Measurements from ENCODE around the gene PSMB3. TPM values are rescaled to one million over a fixed set of nuclear protein-coding genes. Genes with fewer than 3 reads are reported as not detected.
"Not testable (repeated sequence)": the region's sequence is repeated elsewhere in the genome, so short reads cannot be mapped to it uniquely, and the experiment has no call there.

PSMB3 gene
- total and polyA plus RNA-seq, 5 donors from 2014 or later: 107 to 589 (median 492) TPM

DNA sequence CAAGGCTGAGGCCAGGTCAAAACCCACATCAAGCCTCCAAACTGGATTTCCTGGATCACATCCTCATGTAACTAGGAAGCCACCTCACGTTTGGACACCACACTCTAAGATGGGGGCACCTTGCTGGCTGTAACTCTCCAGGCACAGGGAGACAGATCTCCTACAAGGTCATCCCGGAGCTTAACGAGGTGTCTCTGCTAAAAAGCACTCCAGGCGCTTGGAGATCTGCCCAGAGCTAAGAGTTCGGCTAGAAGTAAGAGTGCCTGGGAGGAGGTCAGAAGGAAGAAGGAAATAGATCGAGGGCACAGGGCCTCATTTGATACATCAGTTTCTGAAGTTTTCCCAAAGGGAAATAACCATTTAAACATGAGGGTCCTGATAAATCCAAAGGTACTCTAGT is 15.9 kb downstream of the PSMB3 start:
- Histone ChIP-seq H3K9me3 (ENCODE audit: control insufficient read depth in 2 of 2, low read length in 2 of 2) (no peaks in the 10 kb centered on the region), H3K4me3 (ENCODE audit: low read depth, low read length) (no peak overlapping the region), H3K27ac (ENCODE audit: insufficient read depth, low read length, poor library complexity, severe bottlenecking) (no peak overlapping the region), H3K27me3 (ENCODE audit: control insufficient read depth, insufficient read depth, low read length) (no peaks in the 10 kb centered on the region), H3K36me3 (ENCODE audit: control insufficient read depth, insufficient read depth, low read length) (peaks cover 93% of the 10 kb centered on the region), H3K4me1 (ENCODE audit: control insufficient read depth, insufficient read depth, low read length, poor library complexity, severe bottlenecking) (no peaks in the 10 kb centered on the region)
- H3K9me3 Mint-ChIP-seq: no peaks in the 10 kb centered on the region
- DNase-seq (no peak), ATAC-seq (ENCODE audit: low read depth in 2 of 2) (no peak)
- H3K4me3 Mint-ChIP-seq: no peak overlapping the region
- H3K27me3 Mint-ChIP-seq: no peaks in the 10 kb centered on the region
- H3K27ac Mint-ChIP-seq: peak overlapping the region in 2 of 3 donors; percentile 8 to 32
- H3K4me1 Mint-ChIP-seq: peaks cover 0 to 7% (median 3%) of the 10 kb centered on the region in 4 donors
- peaks cover 49% of the 10 kb centered on the region for H3K36me3 Mint-ChIP-seq

DNA sequence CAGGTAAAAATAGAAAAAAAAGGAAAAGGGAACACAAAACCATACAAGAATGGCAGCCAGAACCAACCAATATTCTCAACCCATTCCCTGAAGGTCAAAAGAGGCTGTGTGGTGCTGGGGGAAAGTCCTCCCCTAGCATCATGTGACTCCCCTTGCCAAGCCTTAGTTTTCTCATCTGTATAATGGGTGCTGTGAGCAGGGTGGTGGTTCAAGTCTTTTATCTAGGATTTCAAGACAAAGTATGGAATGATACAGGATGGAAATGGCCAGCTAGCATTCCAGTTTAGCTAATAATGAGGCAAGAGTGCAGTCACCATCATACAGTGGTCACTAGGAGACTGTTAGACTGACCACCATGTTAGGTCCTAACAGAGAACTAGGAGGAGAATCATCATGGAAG is 20.7 kb downstream of the PSMB3 start:
- H3K27me3 Mint-ChIP-seq: no peaks in the 10 kb centered on the region
- no peaks in the 10 kb centered on the region for H3K9me3 Mint-ChIP-seq
- no peak for DNase-seq
- Histone ChIP-seq H3K4me3 (ENCODE audit: low read depth, low read length) (no peak overlapping the region), H3K9me3 (ENCODE audit: control insufficient read depth in 2 of 2, low read length in 2 of 2) (no peaks in the 10 kb centered on the region), H3K36me3 (ENCODE audit: control insufficient read depth, insufficient read depth, low read length) (peaks cover 82% of the 10 kb centered on the region), H3K27me3 (ENCODE audit: control insufficient read depth, insufficient read depth, low read length) (no peaks in the 10 kb centered on the region), H3K4me1 (ENCODE audit: control insufficient read depth, insufficient read depth, low read length, poor library complexity, severe bottlenecking) (no peaks in the 10 kb centered on the region), H3K27ac (ENCODE audit: insufficient read depth, low read length, poor library complexity, severe bottlenecking) (no peak overlapping the region)
- peak overlapping the region in 1 of 3 donors; percentile 60 for H3K27ac Mint-ChIP-seq
- no peak for ATAC-seq (ENCODE audit: low read depth in 2 of 2)
- no peak overlapping the region for H3K4me3 Mint-ChIP-seq
- H3K36me3 Mint-ChIP-seq: peaks cover 45% of the 10 kb centered on the region
- no peaks in the 10 kb centered on the region for H3K4me1 Mint-ChIP-seq

DNA sequence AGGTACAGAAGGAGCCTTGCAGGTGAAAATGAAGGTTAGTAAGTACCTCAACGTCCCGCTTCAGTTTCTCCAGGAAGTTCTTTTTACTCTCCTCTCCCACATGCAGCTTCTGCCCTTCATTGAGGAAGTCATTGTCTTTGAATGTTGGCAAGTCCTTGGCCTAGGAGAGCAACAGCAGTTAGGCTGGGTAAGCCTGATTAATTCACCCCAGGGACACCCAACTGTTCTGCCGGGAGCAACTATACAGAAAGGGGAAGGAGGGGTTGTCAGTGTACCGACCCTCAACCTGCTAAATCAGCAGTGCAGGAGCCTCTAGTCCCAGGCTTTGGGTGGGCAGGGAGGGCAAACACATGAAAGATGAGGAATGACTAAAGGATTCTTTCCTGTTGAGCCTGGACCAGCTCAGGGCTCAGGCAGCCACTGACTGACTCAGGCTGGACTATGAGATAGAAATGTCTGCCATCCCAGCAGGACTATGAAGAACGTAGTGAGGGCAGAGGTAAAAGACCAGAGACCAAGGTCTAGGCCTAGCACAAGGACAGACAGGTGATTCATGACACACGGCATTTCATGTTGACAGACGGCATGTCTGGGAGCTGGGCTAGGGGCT is 25.2 kb downstream of the PSMB3 start:
- Mint-ChIP-seq H3K27me3 (no peaks in the 10 kb centered on the region), H3K4me3 (no peak overlapping the region), H3K4me1 (peaks cover 0 to 4% (median 0%) of the 10 kb centered on the region in 4 donors), H3K36me3 (peaks cover 46% of the 10 kb centered on the region), H3K9me3 (no peaks in the 10 kb centered on the region), H3K27ac (peak overlapping the region in 1 of 3 donors; percentile 80)
- ATAC-seq (ENCODE audit: low read depth in 2 of 2): no peak
- H3K36me3 ChIP-seq (ENCODE audit: control insufficient read depth, insufficient read depth, low read length): peaks cover 84% of the 10 kb centered on the region
- no peaks in the 10 kb centered on the region for H3K9me3 ChIP-seq (ENCODE audit: control insufficient read depth in 2 of 2, low read length in 2 of 2)
- DNase-seq: no peak
- no peaks in the 10 kb centered on the region for H3K4me1 ChIP-seq (ENCODE audit: control insufficient read depth, insufficient read depth, low read length, poor library complexity, severe bottlenecking)
- no peak overlapping the region for H3K4me3 ChIP-seq (ENCODE audit: low read depth, low read length)
- H3K27me3 ChIP-seq (ENCODE audit: control insufficient read depth, insufficient read depth, low read length): no peaks in the 10 kb centered on the region
- H3K27ac ChIP-seq (ENCODE audit: insufficient read depth, low read length, poor library complexity, severe bottlenecking): no peak overlapping the region

DNA sequence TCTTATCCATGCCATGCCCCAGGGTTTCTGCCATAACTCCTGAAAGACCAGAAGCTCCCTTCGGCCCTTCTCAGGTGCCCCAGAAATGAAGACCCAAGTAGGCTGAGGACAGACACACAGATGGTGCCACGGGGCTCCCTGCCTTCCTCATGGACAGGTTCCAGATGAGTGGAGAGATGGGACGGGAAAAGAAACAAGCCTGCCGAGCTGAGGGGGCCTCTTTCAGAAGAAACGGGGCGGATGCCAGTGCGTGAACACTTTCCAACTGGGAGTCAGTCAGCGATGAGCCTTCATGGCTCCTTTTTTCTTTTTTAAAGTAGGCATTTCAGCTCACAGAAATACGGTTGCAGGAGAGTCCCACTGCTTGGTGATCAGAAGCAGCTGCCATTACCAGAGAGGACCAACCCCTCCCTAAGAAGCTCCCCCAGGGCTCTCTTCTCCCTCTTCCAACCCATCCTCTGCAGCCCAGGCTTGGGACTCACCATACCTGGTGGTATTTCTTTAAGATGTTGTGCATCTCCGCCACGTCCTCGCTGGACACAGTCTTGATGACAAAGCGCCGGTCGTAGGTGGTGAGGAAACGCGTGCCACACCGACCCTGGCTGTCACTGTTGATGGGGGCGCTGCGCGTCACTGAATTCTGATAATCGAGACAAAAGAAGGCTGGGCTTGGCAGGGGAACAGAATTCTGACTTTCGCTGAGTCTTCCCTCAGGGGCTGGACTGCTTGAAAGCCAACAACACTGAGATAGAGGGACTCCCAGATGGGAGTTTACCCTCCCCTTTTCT is 27.6 kb downstream of the PSMB3 start:
- H3K4me3 Mint-ChIP-seq: no peak overlapping the region
- peaks cover 43% of the 10 kb centered on the region for H3K36me3 Mint-ChIP-seq
- H3K27ac Mint-ChIP-seq: no peak overlapping the region
- Histone ChIP-seq H3K9me3 (ENCODE audit: control insufficient read depth in 2 of 2, low read length in 2 of 2) (no peaks in the 10 kb centered on the region), H3K27me3 (ENCODE audit: control insufficient read depth, insufficient read depth, low read length) (no peaks in the 10 kb centered on the region), H3K4me3 (ENCODE audit: low read depth, low read length) (no peak overlapping the region), H3K4me1 (ENCODE audit: control insufficient read depth, insufficient read depth, low read length, poor library complexity, severe bottlenecking) (no peaks in the 10 kb centered on the region), H3K27ac (ENCODE audit: insufficient read depth, low read length, poor library complexity, severe bottlenecking) (no peak overlapping the region), H3K36me3 (ENCODE audit: control insufficient read depth, insufficient read depth, low read length) (peaks cover 90% of the 10 kb centered on the region)
- peaks cover 0 to 4% (median 0%) of the 10 kb centered on the region in 4 donors for H3K4me1 Mint-ChIP-seq
- no peaks in the 10 kb centered on the region for H3K27me3 Mint-ChIP-seq
- DNase-seq: no peak
- ATAC-seq (ENCODE audit: low read depth in 2 of 2): no peak
- H3K9me3 Mint-ChIP-seq: no peaks in the 10 kb centered on the region

DNA sequence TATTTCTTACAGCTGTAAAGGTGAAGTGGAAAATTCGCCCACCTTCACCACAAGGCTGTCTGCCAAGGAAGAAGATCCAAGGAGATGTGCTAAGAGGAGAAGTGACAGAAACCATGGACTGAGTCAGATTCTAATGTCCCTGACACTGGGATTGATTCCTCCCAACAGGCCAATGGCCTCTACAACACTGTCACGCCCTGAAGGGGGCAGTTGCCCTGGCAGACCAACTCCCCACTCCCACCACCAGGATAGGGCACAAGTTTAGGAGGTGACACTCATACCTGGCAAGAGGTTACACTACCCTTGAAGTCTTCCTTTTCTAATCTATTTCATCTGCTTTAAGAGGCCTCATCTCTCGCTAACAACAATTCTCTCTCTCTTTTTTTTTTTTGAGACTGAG is 30.7 kb downstream of the PSMB3 start:
- Histone ChIP-seq H3K9me3 (ENCODE audit: control insufficient read depth in 2 of 2, low read length in 2 of 2) (no peaks in the 10 kb centered on the region), H3K4me1 (ENCODE audit: control insufficient read depth, insufficient read depth, low read length, poor library complexity, severe bottlenecking) (no peaks in the 10 kb centered on the region), H3K4me3 (ENCODE audit: low read depth, low read length) (no peak overlapping the region), H3K27ac (ENCODE audit: insufficient read depth, low read length, poor library complexity, severe bottlenecking) (no peak overlapping the region), H3K27me3 (ENCODE audit: control insufficient read depth, insufficient read depth, low read length) (no peaks in the 10 kb centered on the region), H3K36me3 (ENCODE audit: control insufficient read depth, insufficient read depth, low read length) (peaks cover 79% of the 10 kb centered on the region)
- Mint-ChIP-seq H3K4me3 (no peak overlapping the region), H3K27me3 (no peaks in the 10 kb centered on the region), H3K9me3 (no peaks in the 10 kb centered on the region), H3K4me1 (peaks cover 0 to 4% (median 2%) of the 10 kb centered on the region in 4 donors), H3K36me3 (peaks cover 41% of the 10 kb centered on the region), H3K27ac (no peak overlapping the region)
- ATAC-seq (ENCODE audit: low read depth in 2 of 2) (no peak), DNase-seq (no peak)

DNA sequence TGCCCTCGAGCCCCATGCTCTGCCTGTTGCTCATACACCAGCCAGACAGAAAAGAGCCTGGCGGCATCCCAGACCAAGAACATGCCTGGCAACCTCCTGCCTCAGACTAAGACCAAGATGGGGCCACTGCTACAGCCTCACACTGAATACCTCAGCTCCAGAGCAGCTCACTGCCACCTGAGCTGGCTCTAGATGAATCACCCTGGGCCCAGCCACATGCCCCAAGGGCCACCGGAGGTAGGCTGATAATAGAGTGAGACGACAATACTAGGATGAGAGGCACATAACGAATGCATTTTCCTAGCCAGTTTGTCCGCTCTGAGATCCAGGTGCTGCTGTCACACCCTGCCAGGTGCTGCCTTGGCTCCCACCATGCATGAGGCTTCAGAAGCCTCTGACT is 33.8 kb downstream of the PSMB3 start:
- no peak overlapping the region for H3K27ac Mint-ChIP-seq
- DNase-seq (no peak), ATAC-seq (ENCODE audit: low read depth in 2 of 2) (no peak)
- no peaks in the 10 kb centered on the region for H3K9me3 Mint-ChIP-seq
- H3K27me3 ChIP-seq (ENCODE audit: control insufficient read depth, insufficient read depth, low read length): no peaks in the 10 kb centered on the region
- no peaks in the 10 kb centered on the region for H3K4me1 ChIP-seq (ENCODE audit: control insufficient read depth, insufficient read depth, low read length, poor library complexity, severe bottlenecking)
- peaks cover 22% of the 10 kb centered on the region for H3K36me3 Mint-ChIP-seq
- peaks cover 7 to 16% (median 12%) of the 10 kb centered on the region in 4 donors for H3K4me1 Mint-ChIP-seq
- H3K36me3 ChIP-seq (ENCODE audit: control insufficient read depth, insufficient read depth, low read length): peaks cover 51% of the 10 kb centered on the region
- H3K27ac ChIP-seq (ENCODE audit: insufficient read depth, low read length, poor library complexity, severe bottlenecking): no peak overlapping the region
- no peaks in the 10 kb centered on the region for H3K9me3 ChIP-seq (ENCODE audit: control insufficient read depth in 2 of 2, low read length in 2 of 2)
- no peak overlapping the region for H3K4me3 Mint-ChIP-seq
- no peak overlapping the region for H3K4me3 ChIP-seq (ENCODE audit: low read depth, low read length)
- H3K27me3 Mint-ChIP-seq: no peaks in the 10 kb centered on the region

DNA sequence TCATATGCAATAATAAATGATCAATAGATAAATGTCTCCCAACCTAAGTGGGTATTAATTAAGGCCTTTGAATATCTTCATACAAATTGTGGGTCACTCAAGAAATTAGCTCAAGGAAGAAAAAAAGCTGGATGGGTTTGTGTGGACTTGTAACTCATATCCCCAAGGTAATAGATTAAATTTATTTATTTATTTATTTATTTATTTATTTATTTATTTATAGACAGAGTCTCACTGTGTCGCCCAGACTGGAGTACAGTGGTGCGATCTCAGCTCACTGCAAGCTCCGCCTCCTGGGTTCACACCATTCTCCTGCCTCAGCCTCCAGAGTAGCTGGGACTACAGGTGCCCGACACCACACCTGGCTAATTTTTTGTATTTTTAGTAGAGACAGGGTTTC is 35.5 kb downstream of the PSMB3 start:
- peaks cover 8 to 23% (median 12%) of the 10 kb centered on the region in 4 donors for H3K4me1 Mint-ChIP-seq
- not testable (repeated sequence) for H3K4me3 ChIP-seq (ENCODE audit: low read depth, low read length); H3K4me1 ChIP-seq (ENCODE audit: control insufficient read depth, insufficient read depth, low read length, poor library complexity, severe bottlenecking); H3K9me3 Mint-ChIP-seq; H3K27me3 ChIP-seq (ENCODE audit: control insufficient read depth, insufficient read depth, low read length); ATAC-seq (ENCODE audit: low read depth in 2 of 2); H3K27me3 Mint-ChIP-seq; H3K27ac ChIP-seq (ENCODE audit: insufficient read depth, low read length, poor library complexity, severe bottlenecking); DNase-seq; H3K9me3 ChIP-seq (ENCODE audit: control insufficient read depth in 2 of 2, low read length in 2 of 2); H3K4me3 Mint-ChIP-seq
- peaks cover 29% of the 10 kb centered on the region for H3K36me3 Mint-ChIP-seq
- peak overlapping the region in 1 of 3 donors; percentile 43 for H3K27ac Mint-ChIP-seq
- peaks cover 37% of the 10 kb centered on the region for H3K36me3 ChIP-seq (ENCODE audit: control insufficient read depth, insufficient read depth, low read length)

DNA sequence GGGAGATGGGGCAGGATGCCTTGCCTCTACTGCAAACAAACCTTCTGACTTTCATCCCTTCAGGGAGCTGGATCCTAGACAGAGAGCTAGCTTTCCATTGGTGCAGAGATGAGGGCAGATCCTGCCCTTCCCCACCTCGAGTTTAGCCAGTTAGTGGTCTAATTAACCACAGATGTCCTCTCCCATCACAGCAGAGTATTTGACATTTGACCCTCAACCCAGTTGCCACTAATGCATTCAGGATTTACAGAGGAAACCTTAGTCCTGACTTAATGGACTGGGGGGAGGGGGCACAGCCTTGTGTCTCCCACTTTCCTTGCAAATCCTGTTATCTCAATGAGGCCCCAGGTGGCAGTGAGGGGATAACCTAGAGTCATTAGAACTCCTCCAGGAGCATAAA is 36.6 kb downstream of the PSMB3 start:
- no peaks in the 10 kb centered on the region for H3K4me1 ChIP-seq (ENCODE audit: control insufficient read depth, insufficient read depth, low read length, poor library complexity, severe bottlenecking)
- H3K27me3 Mint-ChIP-seq: no peaks in the 10 kb centered on the region
- H3K4me3 Mint-ChIP-seq: no peak overlapping the region
- no peaks in the 10 kb centered on the region for H3K27me3 ChIP-seq (ENCODE audit: control insufficient read depth, insufficient read depth, low read length)
- H3K9me3 Mint-ChIP-seq: no peaks in the 10 kb centered on the region
- H3K36me3 ChIP-seq (ENCODE audit: control insufficient read depth, insufficient read depth, low read length): peaks cover 26% of the 10 kb centered on the region
- peaks cover 32% of the 10 kb centered on the region for H3K36me3 Mint-ChIP-seq
- ATAC-seq (ENCODE audit: low read depth in 2 of 2): no peak
- peaks cover 11 to 29% (median 15%) of the 10 kb centered on the region in 4 donors for H3K4me1 Mint-ChIP-seq
- H3K9me3 ChIP-seq (ENCODE audit: control insufficient read depth in 2 of 2, low read length in 2 of 2): no peaks in the 10 kb centered on the region
- DNase-seq: no peak
- no peak overlapping the region for H3K4me3 ChIP-seq (ENCODE audit: low read depth, low read length)
- peak overlapping the region in 1 of 3 donors; percentile 35 for H3K27ac Mint-ChIP-seq
- H3K27ac ChIP-seq (ENCODE audit: insufficient read depth, low read length, poor library complexity, severe bottlenecking): no peak overlapping the region
